Diencephalon (tissue), 1 donor: Measurements from ENCODE around the gene MFAP3L. TPM values are rescaled to one million over a fixed set of nuclear protein-coding genes. Genes with fewer than 3 reads are reported as not detected.

ENCODE experiments used
- total RNA-seq: library from RNA; depleted of rRNA; stranded (reverse); fragments of >200 nt; gene quantifications from one replicate; pipeline ENCODE4 v1.2.3, GENCODE V29; 2014

Gene MFAP3L
- total RNA-seq = 25.4 TPM

DNA sequence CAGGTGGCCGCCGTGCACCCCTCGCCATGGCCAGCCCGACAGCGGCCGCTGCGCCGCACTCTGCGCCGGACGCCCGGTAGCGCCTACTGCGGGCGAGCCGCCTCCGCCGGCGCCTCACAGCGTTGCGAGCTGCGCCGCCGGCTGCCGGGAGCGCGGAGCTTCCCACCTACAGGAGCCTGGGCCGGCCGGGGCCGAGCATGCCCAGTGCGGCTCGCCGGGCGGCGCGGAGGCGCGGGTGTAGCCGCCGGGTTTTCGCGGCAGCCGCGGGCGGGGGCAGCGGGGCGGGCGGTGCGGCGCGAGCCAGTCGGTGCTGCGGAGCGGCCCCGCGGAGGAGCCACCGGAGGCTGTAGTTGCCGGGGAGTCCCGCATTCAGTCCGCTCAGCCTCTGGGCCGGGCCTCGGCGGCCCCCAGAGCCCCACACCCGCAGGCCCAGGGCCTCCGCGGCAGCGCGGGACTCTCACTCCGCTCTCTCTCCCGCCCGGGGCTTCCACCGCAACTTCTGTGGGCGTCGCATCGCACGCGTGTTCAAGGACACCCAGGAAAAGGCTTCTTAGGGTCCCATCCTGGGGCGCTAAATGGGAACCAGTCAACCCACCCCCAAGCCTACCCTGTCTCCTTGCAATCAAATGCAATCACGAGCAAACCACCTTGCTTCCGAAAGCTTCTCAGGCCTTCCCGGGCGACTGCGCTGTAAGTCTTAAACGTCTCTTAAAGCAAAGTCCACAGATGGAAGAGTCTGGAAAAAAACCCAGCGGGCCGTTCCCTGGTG, at the start of gene MFAP3L:
MFAP3L (minus strand) TSS at position 143 of the 769 bp plus-strand sequence. CDS start 20,518 bp downstream, outside the sequence.

Other genes starting within 250 kb of the MFAP3L start
- gene AADAT, start 63.6 kb upstream of the MFAP3L start, total RNA-seq = 31.6 TPM